Medulla oblongata (tissue), 1 donor: ENCODE results near the gene PLPPR4.
"Not testable (repeated sequence)": the region's sequence is repeated elsewhere in the genome, so short reads cannot be mapped to it uniquely, and the experiment has no call there.

Source experiments
- DNase-seq: peaks from one replicate; pipeline ENCODE4 v3.0.0-alpha.2; 2015; ENCODE audit errors: extremely low spot score

The PLPPR4 gene, protein sequence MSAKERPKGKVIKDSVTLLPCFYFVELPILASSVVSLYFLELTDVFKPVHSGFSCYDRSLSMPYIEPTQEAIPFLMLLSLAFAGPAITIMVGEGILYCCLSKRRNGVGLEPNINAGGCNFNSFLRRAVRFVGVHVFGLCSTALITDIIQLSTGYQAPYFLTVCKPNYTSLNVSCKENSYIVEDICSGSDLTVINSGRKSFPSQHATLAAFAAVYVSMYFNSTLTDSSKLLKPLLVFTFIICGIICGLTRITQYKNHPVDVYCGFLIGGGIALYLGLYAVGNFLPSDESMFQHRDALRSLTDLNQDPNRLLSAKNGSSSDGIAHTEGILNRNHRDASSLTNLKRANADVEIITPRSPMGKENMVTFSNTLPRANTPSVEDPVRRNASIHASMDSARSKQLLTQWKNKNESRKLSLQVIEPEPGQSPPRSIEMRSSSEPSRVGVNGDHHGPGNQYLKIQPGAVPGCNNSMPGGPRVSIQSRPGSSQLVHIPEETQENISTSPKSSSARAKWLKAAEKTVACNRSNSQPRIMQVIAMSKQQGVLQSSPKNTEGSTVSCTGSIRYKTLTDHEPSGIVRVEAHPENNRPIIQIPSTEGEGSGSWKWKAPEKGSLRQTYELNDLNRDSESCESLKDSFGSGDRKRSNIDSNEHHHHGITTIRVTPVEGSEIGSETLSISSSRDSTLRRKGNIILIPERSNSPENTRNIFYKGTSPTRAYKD

DNA sequence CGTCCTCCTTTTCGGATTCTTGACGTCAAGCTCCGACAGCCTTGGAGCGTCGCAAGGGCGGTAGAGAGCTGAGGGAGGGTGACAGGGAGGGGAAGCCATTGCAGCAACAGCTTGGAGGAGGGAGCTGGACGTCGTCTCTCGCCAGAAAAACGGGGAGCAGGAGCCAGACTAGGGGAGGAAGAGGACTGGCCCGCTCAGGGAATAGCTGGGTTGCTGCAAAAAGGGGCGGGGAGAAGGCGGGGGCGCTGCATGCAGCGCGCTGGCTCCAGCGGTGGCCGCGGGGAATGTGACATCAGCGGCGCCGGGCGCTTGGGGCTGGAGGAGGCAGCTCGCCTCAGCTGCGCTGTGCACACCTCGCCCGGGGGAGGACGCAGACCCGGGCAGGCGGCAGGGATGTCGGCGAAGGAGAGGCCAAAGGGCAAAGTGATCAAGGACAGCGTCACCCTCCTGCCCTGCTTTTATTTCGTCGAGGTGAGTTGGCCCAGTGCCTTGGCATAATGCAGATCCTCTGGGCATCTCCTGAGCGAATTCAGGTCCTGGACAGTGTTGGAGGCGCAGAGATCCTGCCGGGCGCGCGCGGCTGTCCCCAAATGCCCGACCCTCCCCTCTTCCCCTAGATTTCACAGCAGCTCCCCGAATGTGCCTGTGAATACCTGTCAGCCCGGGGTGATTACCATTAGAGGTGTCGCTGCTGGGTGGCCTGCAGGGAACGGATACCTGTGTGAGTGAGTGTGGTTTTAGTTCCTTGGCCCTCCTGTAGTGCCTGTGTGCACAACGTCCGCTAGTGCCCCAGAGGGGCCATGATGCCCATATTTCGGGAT, at the start of gene PLPPR4:
PLPPR4 (plus strand) TSS at position 292 of the 821 bp plus-strand sequence; CDS start at position 394, 102 bp downstream.
- peak; percentile 9 for DNase-seq

DNA sequence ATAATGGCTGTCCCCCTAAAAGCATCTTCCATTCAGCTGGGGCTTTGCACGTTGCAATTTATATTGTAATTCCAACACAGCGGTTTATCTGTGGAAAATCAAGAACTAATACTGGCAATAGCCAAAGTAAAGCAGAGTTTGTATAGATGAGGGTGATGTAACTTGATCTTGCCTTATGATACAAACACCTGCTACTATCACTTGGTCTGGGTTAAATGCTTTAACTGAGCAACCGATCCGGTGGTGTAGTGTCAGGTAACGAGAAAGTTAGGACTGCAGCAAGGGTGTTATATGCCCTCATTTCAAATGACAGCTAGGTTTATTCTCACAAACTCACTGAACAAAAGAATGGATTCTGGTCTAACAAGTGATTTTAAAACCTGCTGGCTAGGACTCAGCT, 47.3 kb upstream of the PLPPR4 start:
- no peak for DNase-seq

DNA sequence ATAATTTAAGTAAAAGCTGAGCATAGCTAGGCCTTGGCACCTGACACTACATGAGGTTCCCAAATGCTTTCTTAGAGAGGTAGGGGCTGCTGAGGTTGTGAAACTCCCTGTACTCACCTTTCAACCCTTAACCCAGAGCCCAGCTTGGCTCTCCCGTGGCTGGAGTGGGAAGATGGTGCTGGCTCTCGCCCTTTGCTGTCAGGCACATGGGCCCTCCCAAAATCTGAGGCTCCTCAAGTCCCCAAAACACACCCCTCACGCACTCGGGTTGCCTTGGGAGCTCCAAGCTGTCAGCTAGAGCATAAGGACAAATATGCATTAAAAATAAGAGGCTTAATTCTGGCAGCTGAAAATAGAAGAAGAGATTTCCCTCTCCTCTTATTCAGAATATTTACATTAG, 46.7 kb upstream of the PLPPR4 start:
- no peak for DNase-seq

DNA sequence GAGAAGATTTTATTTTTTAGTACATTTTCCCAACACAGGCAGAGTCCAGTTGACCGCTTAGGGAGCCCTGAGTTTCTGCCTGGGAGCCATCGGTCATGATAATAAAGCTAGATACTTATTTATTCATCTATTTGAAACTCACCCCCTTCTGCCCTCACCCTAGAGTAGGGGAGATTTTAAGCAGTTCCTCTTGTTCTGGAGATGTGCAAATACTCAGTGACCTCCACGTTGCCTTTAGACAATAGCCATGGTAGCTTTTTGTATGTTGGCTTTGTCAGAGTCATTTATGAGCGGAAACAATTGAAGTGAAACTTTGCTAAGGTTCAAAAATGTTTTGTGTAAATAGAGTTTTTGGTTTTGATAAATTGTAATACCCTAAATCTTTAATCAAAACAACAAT, 45.7 kb upstream of the PLPPR4 start:
- DNase-seq = no peak

DNA sequence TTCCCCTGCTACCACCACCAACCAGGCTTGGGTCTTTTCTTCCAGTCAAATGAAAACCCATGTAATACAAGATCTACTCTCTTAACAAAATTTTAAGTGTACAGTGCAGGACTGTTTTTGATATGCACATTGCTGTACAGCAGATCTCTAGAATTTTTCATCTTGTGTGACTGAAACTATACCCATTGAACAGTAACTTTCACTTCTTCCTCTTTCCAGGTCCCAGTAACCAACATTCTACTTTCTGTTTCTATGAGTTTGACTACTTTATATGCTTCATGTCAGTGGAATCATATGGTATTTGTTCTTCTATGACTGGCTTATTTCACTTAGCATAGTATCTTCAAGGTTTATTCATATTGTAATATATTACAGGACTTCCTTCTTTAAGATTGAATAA, 45.3 kb upstream of the PLPPR4 start:
- no peak for DNase-seq

DNA sequence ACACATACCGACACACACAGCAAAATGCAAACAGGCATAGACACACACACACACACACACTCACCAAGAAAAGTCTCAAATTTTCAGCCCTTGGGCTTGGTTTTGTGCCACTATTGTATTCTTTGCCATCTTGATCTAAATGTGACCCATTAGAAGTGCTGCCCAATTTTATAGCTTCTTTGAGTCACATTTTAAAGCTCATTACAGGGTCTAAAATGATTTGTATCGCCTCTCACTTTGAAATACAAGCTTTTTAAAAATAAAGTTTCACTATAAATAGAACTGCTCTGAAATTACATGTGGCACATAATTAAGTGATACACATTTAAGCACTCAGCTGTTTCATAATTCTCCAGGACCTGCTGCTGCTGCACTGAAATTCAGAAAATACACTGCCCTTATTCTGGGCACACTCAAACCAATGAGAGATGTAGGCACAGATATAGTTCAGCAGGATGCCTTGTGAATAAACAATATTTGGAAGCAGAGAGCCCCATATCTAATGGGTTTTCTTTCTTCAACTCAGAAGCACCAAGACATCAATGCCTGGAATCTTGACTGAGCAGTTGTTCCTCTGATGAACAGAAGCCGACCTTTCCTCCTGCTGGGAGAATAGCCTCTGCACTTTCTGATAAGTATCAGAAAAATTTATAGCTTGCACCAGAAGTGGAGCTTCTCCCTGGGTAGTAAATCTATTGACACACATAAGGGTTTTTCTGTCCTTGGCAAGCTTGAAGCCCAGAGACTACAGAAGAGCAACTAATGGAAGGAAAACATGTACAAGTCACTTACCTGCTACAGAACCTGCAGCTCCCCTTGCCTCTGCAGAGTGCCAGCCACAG, 37.0 kb upstream of the PLPPR4 start:
- DNase-seq = no peak

DNA sequence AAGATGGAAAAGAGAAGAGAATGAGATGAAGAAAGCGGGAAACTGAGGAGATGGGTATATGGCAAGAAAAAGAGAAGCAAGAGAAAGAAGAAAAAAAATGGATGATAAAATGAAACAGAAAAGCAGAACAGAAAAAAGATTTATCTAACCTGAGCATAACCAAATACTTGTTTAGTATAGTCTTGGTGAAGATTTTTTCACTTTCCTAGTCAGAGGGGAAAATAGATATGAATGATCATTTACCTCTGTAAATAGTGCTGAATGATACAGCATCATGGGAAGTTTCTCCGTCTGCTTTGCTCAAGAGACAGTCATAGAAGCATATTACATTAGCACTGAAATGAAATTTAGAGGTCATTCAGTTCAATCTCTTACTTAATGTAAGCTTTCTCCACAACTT, 36.1 kb upstream of the PLPPR4 start:
- DNase-seq = no peak

DNA sequence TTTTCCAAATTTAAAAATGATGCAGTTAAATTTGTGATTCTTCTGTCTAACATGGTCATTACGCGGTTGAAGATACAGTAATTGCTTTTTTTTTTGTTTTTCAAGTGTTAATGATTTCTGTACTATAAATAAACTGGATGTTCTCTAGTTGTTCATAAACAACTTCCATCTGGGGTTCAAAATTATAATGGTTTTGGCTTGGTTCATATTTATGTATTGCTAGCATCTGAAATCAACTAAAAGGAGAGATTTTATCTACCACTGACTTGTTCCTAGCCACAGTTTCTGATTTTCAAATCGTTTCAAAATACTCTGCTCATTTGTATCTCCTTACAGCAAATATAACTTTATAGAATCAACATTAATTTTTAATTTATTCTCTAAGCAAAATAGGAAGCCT, 35.2 kb upstream of the PLPPR4 start:
- no peak for DNase-seq

DNA sequence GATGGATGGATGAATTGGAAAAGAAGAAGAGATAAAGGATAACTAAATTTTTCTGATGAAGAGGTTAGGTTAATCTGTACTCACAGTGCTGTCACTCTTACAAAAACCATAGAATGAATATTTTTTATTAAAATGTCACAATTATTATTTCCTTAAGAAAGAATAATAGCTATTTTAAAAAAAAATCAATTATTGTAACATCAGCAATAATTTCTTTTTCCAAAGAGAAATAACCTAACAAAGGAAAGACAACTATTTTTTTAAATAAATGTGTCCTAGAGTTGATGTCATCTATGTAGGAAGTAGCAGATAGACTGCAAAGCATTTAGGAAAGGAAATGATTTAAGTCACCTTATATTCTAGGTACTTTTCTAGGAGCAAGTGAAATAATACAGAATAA, 33.6 kb upstream of the PLPPR4 start:
- no peak for DNase-seq

DNA sequence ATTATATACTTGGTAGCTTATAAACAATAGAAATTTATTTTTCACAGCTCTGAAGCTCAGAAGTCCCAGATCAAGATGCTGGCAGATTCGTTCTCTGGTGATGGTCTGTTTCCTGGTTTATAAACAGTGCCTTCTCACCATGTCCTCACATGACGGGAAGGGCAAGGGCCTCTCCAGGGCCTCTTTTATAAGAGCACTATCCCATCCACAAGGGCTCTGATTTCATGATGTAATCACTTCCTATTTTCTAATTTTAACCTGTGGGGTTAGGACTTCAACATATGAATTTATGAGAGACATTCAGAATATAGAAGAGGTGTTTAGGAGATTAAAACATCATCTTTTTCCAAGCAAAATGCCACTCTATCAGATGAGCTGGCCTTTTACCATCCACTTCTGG, 32.1 kb upstream of the PLPPR4 start:
- no peak for DNase-seq

DNA sequence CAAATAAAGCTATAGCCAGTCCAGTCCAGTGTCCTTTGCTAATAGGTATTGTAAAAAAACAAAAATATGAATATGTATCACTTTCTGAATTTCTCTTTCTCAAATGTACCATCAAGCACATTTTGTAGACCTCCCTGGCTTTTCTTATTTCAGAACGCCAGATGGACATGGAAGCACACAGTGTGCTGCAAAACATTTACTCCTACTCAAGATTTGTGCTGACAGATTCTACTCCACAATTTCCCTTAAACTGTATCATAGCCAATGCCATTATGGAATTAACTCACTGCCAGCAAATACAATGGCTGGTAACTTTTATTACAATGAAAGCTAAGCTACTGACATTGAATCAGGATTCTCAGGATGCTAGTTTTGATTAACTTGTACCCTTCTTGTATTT, 30.8 kb upstream of the PLPPR4 start:
- no peak for DNase-seq

DNA sequence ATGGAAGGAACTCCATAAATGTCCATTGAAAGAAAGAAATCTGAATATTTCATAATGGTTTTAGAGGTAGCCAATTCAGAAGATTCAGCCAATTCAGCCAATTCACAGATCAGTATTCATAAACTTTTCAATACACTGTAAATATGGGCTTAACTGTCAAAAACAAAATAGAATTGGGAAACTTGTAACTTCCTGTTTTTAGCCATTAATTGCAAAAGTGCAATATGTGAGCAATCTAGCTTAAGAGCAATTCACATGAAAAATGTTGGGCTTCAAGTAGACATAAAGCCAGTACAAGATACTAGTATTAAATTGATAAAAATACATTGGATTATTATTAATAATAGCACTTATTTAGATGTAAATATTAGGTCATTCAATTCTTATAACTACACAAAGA, 27.5 kb upstream of the PLPPR4 start:
- DNase-seq = no peak

DNA sequence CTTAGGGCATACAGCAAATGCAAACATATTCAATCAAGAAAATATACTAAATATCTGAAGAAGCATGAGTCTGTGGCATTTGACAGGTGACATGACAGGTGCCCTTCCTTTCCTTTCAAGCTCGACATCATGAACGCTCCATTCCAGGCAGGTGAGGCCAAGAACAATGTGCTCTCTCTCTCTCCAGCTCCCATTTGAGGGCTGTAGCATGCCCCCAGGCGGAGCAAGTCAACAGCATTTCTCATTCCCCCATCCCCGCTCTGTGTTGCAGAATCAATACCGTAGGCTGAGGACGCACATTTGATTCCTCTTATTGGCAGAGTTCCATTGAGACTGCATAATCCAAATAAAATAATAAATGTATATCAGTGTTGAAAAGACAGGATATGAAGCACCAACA, 24.6 kb upstream of the PLPPR4 start:
- no peak for DNase-seq

DNA sequence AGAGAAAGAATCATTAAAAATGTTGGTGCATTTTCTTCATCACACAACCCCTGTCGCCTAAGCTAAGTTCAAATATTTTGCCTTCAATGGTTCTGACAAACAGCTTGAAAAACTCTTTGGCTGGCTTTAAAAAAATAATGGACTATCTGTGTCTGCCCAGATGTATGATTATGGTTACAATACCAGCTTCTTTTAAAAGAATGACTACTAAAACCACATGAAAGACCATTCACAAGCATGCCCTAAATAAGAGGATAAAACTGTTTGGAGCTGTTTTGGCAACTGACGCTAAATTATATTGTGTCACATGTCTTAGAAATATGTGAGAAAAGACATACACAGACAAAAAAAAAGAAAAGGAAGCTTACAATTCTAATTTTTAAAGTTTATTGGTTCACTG, 23.7 kb upstream of the PLPPR4 start:
- no peak for DNase-seq

DNA sequence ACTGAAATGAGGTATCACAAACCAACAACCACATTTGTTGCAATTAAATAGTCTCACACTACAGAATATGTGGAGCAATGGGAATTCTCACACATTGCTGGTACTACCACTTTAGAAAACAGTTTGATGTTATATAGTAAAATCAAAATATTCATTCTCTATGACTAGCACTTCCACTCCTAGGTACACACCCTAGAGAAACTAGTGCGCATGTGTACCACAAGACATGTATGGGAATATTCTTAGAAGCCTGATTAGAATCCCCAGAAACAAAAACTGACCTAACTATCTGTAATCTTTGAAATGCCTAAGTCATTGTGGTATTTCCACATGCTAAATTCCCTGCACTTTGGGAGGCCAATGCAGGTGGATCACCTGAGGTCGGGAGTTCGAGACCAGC, 18.1 kb upstream of the PLPPR4 start:
- no peak for DNase-seq

DNA sequence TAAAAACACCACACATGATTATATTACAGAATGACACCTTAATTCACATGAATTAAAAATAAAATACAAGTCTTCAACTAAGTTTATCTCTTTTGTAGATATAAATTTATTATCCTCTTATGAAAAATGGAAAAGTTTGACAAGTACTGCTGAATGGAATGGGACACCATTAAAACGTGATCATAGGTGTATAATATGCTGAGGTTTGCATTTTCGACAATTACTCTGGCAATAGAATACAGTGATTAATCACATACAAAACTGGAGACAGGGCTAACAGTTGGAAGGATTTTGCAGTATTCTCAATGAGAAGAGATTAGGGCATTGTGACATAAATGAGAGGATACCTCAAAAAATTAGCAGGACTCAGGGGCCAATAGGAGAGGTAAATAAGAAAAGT, 17.1 kb upstream of the PLPPR4 start:
- DNase-seq = no peak

DNA sequence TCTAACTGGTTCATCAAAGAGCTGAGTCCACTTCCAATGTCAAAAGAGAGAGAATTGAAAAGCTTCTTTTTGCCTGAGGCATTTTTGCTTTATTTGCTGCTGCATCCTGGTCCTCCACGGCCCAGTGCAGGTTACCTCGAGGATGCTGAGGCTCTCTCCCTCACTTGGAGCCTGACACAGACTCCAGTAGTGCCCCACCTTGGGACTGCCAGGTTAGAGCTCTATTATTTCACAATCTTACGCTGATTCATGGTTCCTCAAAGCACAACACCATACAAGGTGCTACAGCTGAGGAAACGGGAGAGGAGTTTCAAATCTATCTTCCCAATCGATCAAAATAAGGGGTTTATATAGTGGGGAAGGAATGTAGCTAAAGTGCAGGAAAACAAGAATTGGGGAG, 13.6 kb upstream of the PLPPR4 start:
- DNase-seq = no peak

DNA sequence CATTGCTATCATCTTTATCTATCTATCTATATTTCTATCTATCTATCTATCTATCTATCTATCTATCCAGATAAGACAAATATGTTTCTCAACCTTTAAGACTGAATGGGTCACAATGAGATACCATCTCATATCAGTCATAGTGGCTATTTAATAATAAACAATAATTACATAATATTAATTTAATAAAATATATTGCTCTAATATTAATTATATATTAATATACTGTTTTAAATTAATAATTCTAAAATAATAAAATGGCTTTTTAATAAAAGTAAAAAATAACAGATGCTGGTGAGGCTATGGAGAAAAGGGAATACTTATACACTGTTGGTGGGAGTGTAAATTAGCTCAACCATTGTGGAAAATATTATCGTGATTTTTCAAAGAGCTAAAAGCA, 13.0 kb upstream of the PLPPR4 start:
- no peak for DNase-seq

DNA sequence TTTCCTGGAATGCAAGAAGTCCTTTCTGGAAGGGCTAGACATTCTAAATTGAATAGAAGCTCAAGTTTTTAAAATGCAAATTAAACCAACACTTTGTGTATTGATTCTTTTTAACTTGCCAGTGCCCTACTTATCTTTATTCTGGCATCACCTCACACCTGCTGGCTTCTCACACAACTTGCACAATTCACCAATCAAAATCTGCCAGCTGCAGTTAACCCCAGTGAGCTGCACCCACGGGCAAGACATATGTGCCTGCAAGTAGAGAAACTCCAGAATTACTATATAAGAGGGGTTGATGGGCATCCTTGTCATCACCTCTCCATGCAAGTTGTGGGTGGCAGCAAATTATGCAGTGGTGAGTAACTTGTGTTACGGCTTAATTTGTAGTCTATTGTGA, 11.7 kb upstream of the PLPPR4 start:
- DNase-seq = no peak

DNA sequence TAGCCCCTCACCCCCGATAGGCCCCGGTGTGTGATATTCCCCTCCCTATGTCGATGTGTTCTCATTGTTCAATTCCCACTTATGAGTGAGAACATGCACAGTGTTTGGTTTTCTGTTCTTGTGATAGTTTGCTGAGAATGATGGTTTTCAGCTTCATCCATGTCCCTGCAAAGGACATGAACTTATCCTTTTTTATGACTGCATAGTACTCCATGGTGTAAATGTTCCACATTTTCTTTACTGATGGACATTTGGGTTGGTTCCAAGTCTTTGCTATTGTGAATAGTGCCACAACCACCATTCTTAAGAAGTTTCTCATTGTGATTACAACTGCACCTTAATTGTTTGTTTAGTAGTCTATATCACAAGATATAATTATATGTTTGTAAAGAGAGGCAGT, 3.9 kb upstream of the PLPPR4 start:
- not testable (repeated sequence) for DNase-seq

DNA sequence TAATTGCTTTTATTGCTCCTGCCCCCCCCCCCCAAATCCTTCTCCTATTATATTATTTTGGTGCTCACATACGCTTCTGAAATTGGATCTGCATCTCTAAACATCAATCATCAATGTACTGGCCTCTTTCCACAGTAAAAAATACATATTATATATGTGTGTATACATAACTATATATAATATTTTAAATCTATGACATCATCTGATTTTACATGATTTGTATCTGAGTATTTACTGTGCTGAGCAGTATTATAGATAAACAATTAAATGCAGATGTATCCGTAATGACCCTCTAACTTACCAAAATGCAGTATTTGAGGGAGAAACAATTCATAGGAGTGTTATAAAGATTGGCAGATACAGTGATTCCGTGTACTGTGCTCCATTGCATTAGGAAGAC, 832 bp downstream of the PLPPR4 start:
- no peak for DNase-seq

DNA sequence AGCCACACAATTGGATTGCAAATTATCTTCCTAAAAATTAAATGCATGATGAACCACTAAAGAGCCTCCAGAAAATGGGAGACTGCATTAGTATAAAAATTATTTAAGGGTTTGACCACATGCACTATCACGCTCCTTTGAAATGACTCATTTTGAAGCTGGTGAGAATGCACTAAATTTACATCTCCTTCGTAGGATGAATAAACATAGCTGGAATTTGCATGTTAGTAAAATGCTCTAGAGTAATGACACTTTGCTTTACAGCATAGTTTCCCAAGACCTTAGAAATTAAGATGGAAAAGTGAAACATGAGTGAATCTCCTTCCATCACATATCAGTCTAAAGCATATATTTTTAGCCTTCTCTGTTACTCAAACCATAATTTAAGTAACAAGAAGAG, 2.4 kb downstream of the PLPPR4 start:
- DNase-seq = no peak
